Liver (tissue), 9 donors: ENCODE data around the gene IL17A. TPM values are rescaled to one million over a fixed set of nuclear protein-coding genes. Genes with fewer than 3 reads are reported as not detected.

Experiments
- DNase-seq: peaks from one replicate; pipeline ENCODE4 v3.0.0-alpha.2; 2017; ENCODE audit warnings: low spot score
- H3K27ac ChIP-seq, 2 donors: one replicate each; pipeline ENCODE4 v1.7.0; 2013; ENCODE audit warnings: inconsistent platforms in 2 of 2, low read length in 2 of 2, control low read depth in 1 of 2, low read depth in 1 of 2, mild to moderate bottlenecking in 1 of 2
- H3K27me3 ChIP-seq, 4 donors: one replicate each; pipeline versions ENCODE4 v1.6.1 to v1.7.0; 2013; ENCODE audit warnings: low read length in 3 of 4, inconsistent platforms in 1 of 4, mild to moderate bottlenecking in 1 of 4, moderate library complexity in 1 of 4; ENCODE audit not compliant: control insufficient read depth in 4 of 4, insufficient read depth in 4 of 4
- H3K36me3 ChIP-seq, 4 donors: one replicate each; pipeline versions ENCODE4 v1.6.1 to v1.7.0; 2013; ENCODE audit warnings: low read length in 3 of 4, mild to moderate bottlenecking in 3 of 4, low read depth in 1 of 4, moderate library complexity in 1 of 4; ENCODE audit not compliant: control insufficient read depth in 4 of 4, insufficient read depth in 3 of 4
- H3K4me1 ChIP-seq, 4 donors: one replicate each; pipeline versions ENCODE4 v1.6.1 to v1.7.0; 2013; ENCODE audit warnings: low read length in 3 of 4, mild to moderate bottlenecking in 3 of 4, moderate library complexity in 1 of 4; ENCODE audit not compliant: control insufficient read depth in 4 of 4, insufficient read depth in 4 of 4
- H3K4me3 ChIP-seq, 3 donors: one replicate each; pipeline versions ENCODE4 v1.6.1 to v1.7.0; 2013; ENCODE audit warnings: low read length in 3 of 3, control low read depth in 1 of 3, low read depth in 1 of 3, mild to moderate bottlenecking in 1 of 3
- H3K9ac ChIP-seq, 2 donors: one replicate each; pipeline ENCODE4 v1.7.0; 2013; ENCODE audit warnings: low read length in 2 of 2, mild to moderate bottlenecking in 2 of 2, moderate library complexity in 2 of 2, control low read depth in 1 of 2, low read depth in 1 of 2
- H3K9me3 ChIP-seq, 4 donors: one replicate each; pipeline versions ENCODE4 v1.6.1 to v1.7.0; 2013; ENCODE audit warnings: low read length in 3 of 4; ENCODE audit not compliant: control insufficient read depth in 4 of 4
- ATF3 ChIP-seq: IDR thresholded peaks from 2 replicates; pipeline ENCODE4 v1.6.1; 2016; ENCODE audit warnings: antibody characterized with exemption
- CTCF ChIP-seq: fragments of 150-350 bp; IDR thresholded peaks from 2 replicates; pipeline ENCODE4 v1.5.1; 2017; ENCODE audit warnings: improper control_type of control experiment, low read depth, low read length; ENCODE audit not compliant: missing input control
- EGR1 ChIP-seq, 2 donors: IDR thresholded peaks; 2 replicates each; pipeline ENCODE4 v1.6.1; 2016 to 2018; ENCODE audit warnings: antibody characterized with exemption in 2 of 2, low read depth in 2 of 2
- FOXA1 ChIP-seq: IDR thresholded peaks from 2 replicates; pipeline ENCODE4 v1.6.1; 2016; ENCODE audit warnings: antibody characterized with exemption
- FOXA2 ChIP-seq: IDR thresholded peaks from 2 replicates; pipeline ENCODE4 v1.6.1; 2016; ENCODE audit warnings: antibody characterized with exemption
- GABPA ChIP-seq, 2 donors: IDR thresholded peaks in 1 of 2; conservative IDR thresholded peaks in 1 of 2; 2 replicates each; pipeline ENCODE4 v1.6.1; 2016; ENCODE audit warnings: antibody characterized with exemption in 2 of 2, mild to moderate bottlenecking in 1 of 2, moderate library complexity in 1 of 2
- HNF4A ChIP-seq, 2 donors: conservative IDR thresholded peaks; 2 replicates each; pipeline ENCODE4 v1.6.1; 2016; ENCODE audit warnings: antibody characterized with exemption in 2 of 2, mild to moderate bottlenecking in 2 of 2
- HNF4G ChIP-seq: IDR thresholded peaks from 2 replicates; pipeline ENCODE4 v1.6.1; 2016; ENCODE audit warnings: antibody characterized with exemption
- JUND ChIP-seq, 2 donors: IDR thresholded peaks; 2 replicates each; pipeline ENCODE4 v1.6.1; 2016; ENCODE audit warnings: antibody characterized with exemption in 2 of 2
- NR2F2 ChIP-seq: IDR thresholded peaks from 2 replicates; pipeline ENCODE4 v1.6.1; 2016; ENCODE audit warnings: antibody characterized with exemption
- RAD21 ChIP-seq, 2 donors: IDR thresholded peaks; 2 replicates each; pipeline ENCODE4 v1.6.1; 2016; ENCODE audit warnings: antibody characterized with exemption in 2 of 2, mild to moderate bottlenecking in 2 of 2
- REST ChIP-seq: IDR thresholded peaks from 2 replicates; pipeline ENCODE4 v1.6.1; 2016; ENCODE audit warnings: antibody characterized with exemption, mild to moderate bottlenecking
- RXRA ChIP-seq, 2 donors: IDR thresholded peaks; 2 replicates each; pipeline ENCODE4 v1.6.1; 2017 to 2018; ENCODE audit warnings: antibody characterized with exemption in 2 of 2, mild to moderate bottlenecking in 1 of 2
- SP1 ChIP-seq: IDR thresholded peaks from 2 replicates; pipeline ENCODE4 v1.6.1; 2018; ENCODE audit warnings: antibody characterized with exemption, mild to moderate bottlenecking
- TAF1 ChIP-seq: conservative IDR thresholded peaks from 2 replicates; pipeline ENCODE4 v1.6.1; 2016; ENCODE audit warnings: antibody characterized with exemption, mild to moderate bottlenecking
- ZBTB33 ChIP-seq: IDR thresholded peaks from 2 replicates; pipeline ENCODE4 v1.6.1; 2016; ENCODE audit warnings: antibody characterized with exemption
- WGBS: extraction: QIAGEN DNeasy Blood & Tissue Kit; methylation state at CpG from one replicate; pipeline ENCODE4 v1.1.7; 2013; 5-methylcytosine and 5-hydroxymethylcytosine counted together
- polyA plus RNA-seq, 2 donors: library from polyadenylated mRNA; stranded (reverse) in 1 of 2; unstranded in 1 of 2; fragments of 200-250 nt in 1 of 2; fragments of >200 nt in 1 of 2; fragmentation: Nextera tagmentation in 1 of 2; extraction: Ambion mirVana in 1 of 2; gene quantifications; one replicate each; pipeline versions ENCODE4 v1.2.1 to v1.2.3, GENCODE V29; 2013 to 2015
- total RNA-seq, 2 donors: library from RNA; depleted of rRNA; stranded (reverse); fragments of >200 nt; gene quantifications; one replicate each; pipeline ENCODE4 v1.2.3, GENCODE V29; 2014
- TF ChIP-seq, protein P1 (sequence below): IDR thresholded peaks from 2 replicates; pipeline ENCODE4 v1.6.1; 2016; ENCODE audit warnings: antibody characterized with exemption
- donor health status: healthy.
- donor health status: healthy.
- donor health status: healthy.
- donor health status: healthy.
- donor health status: healthy.

The IL17A gene
- total and polyA plus RNA-seq, 4 donors = not detected

- Histone ChIP-seq H3K9me3 (no peaks in the 10 kb centered on the region), H3K4me1 (peaks cover 0 to 7% (median 0%) of the 10 kb centered on the region in 4 donors), H3K27ac (no peak overlapping the region), H3K36me3 (no peaks in the 10 kb centered on the region), H3K4me3 (no peak overlapping the region), H3K9ac (no peak overlapping the region), H3K27me3 (no peaks in the 10 kb centered on the region)
- 90% methylated on average over 1 of the region's 1 CpG for WGBS
- DNase-seq = no peak
- no peak for TF ChIP-seq RXRA (IDR thresholded peaks at IDR 0.05)
- TF ChIP-seq GABPA (IDR thresholded peaks at IDR 0.05 in 1 of 2, conservative IDR thresholded peaks at IDR 0.05 in 1 of 2) = no peak
- no peak for TF ChIP-seq FOXA1
- no peak for TF ChIP-seq ATF3
- no peak for TF ChIP-seq HNF4G
- TF ChIP-seq HNF4A (conservative IDR thresholded peaks at IDR 0.05) = no peak
- no peak for TF ChIP-seq CTCF
- TF ChIP-seq, protein P1, sequence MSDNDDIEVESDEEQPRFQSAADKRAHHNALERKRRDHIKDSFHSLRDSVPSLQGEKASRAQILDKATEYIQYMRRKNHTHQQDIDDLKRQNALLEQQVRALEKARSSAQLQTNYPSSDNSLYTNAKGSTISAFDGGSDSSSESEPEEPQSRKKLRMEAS = no peak
- TF ChIP-seq TAF1 = no peak
These were observed 44.6 kb upstream of the IL17A start for GRCh38 chr6:52141596-52141995.

DNA sequence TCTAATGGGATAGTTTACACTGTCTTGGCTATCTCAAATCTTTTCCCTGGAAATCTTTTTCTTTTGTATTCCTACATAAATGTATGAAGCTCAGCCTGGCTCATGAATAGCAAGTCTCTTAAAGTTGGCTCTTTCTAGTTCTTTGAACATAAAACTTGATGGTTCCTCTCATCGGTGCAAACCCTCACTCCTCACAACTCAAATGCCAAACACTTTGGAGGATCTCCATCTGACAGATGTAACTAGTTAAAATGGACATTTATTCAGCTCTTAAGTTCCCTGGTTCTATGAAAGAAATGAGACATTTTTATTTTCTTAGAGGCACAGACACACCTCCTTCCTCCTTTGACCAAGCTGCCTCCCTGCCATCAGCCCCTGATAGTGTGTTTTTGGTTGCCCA, 43.6 kb upstream of the IL17A start:
- 97% methylated on average over 1 of the region's 1 CpG for WGBS
- TF ChIP-seq GABPA (IDR thresholded peaks at IDR 0.05 in 1 of 2, conservative IDR thresholded peaks at IDR 0.05 in 1 of 2) = no peak
- no peak for TF ChIP-seq HNF4G
- TF ChIP-seq FOXA1 = no peak
- no peak for TF ChIP-seq EGR1 (IDR thresholded peaks at IDR 0.05; ENCODE audit: low read depth in 2 of 2)
- TF ChIP-seq SP1 = no peak
- no peak for TF ChIP-seq RAD21 (IDR thresholded peaks at IDR 0.05)
- TF ChIP-seq NR2F2 = no peak
- no peak for TF ChIP-seq TAF1
- Histone ChIP-seq H3K27ac (no peak overlapping the region), H3K4me1 (peaks cover 0 to 7% (median 0%) of the 10 kb centered on the region in 4 donors), H3K36me3 (no peaks in the 10 kb centered on the region), H3K4me3 (no peak overlapping the region), H3K9ac (no peak overlapping the region), H3K9me3 (no peaks in the 10 kb centered on the region), H3K27me3 (no peaks in the 10 kb centered on the region)
- no peak for DNase-seq

- Histone ChIP-seq H3K27me3 (no peaks in the 10 kb centered on the region), H3K9me3 (no peaks in the 10 kb centered on the region), H3K9ac (no peak overlapping the region), H3K4me1 (peaks cover 0 to 7% (median 0%) of the 10 kb centered on the region in 4 donors), H3K4me3 (no peak overlapping the region), H3K36me3 (no peaks in the 10 kb centered on the region), H3K27ac (no peak overlapping the region)
- no peak for DNase-seq
- WGBS = 90% methylated on average over 4 of the region's 4 CpGs
- TF ChIP-seq CTCF (no peak), NR2F2 (no peak), FOXA2 (no peak), GABPA (IDR thresholded peaks at IDR 0.05 in 1 of 2, conservative IDR thresholded peaks at IDR 0.05 in 1 of 2) (no peak), TAF1 (no peak), ZBTB33 (no peak), REST (no peak), FOXA1 (no peak), HNF4A (conservative IDR thresholded peaks at IDR 0.05) (no peak), JUND (IDR thresholded peaks at IDR 0.05) (no peak)
- TF ChIP-seq, protein P1 = no peak
These were observed 42.6 kb upstream of the IL17A start for GRCh38 chr6:52143551-52143950.
